ENCODE measurements around the gene FAM187B.
A peak's percentile ranks its signal among the peaks of the same experiment; 100 is the strongest.
"Not testable (repeated sequence)": the region's sequence is repeated elsewhere in the genome, so short reads cannot be mapped to it uniquely, and the experiment has no call there.

The FAM187B gene

GRCh38 chr19:35262101-35262761 lies 33.7 kb upstream of the FAM187B start:
- DNase-seq (ENCODE audit: low read depth in 2 of 2), result no peak

- no peak for DNase-seq (ENCODE audit: low read depth in 2 of 2)
Observed at GRCh38 chr19:35261356-35262100, 33.0 kb upstream of the FAM187B start.

- DNase-seq (ENCODE audit: low read depth in 2 of 2), result no peak
Observed at GRCh38 chr19:35260694-35261304, 32.3 kb upstream of the FAM187B start.

GRCh38 chr19:35257113-35257461 lies 28.5 kb upstream of the FAM187B start:
- DNase-seq (ENCODE audit: low read depth in 2 of 2), result no peak

GRCh38 chr19:35256566-35256965 lies 28.0 kb upstream of the FAM187B start:
- DNase-seq (ENCODE audit: low read depth in 2 of 2), result no peak

- DNase-seq (ENCODE audit: low read depth in 2 of 2), result no peak
Observed at GRCh38 chr19:35254341-35255297, 26.1 kb upstream of the FAM187B start.

GRCh38 chr19:35253316-35254286 lies 25.1 kb upstream of the FAM187B start:
- no peak for DNase-seq (ENCODE audit: low read depth in 2 of 2)

GRCh38 chr19:35251456-35251855 lies 22.9 kb upstream of the FAM187B start:
- DNase-seq (ENCODE audit: low read depth in 2 of 2), result no peak

- DNase-seq (ENCODE audit: low read depth in 2 of 2), result no peak
Observed at GRCh38 chr19:35249848-35250711, 21.5 kb upstream of the FAM187B start.

GRCh38 chr19:35249146-35249847 lies 20.8 kb upstream of the FAM187B start:
- DNase-seq (ENCODE audit: low read depth in 2 of 2), result no peak

GRCh38 chr19:35248310-35249145 lies 20.0 kb upstream of the FAM187B start, which contains the start of gene LSR:
Gene LSR (plus strand): TSS chr19:35249002. CDS start chr19:35249023, 21 bp downstream.
- DNase-seq (ENCODE audit: low read depth in 2 of 2), result peak; percentile 42 to 70

GRCh38 chr19:35247526-35248309 lies 19.2 kb upstream of the FAM187B start:
- DNase-seq (ENCODE audit: low read depth in 2 of 2), result peak in 1 of 2 donors; percentile 39

- DNase-seq (ENCODE audit: low read depth in 2 of 2), result no peak
Observed at GRCh38 chr19:35246466-35247092, 18.0 kb upstream of the FAM187B start.

- DNase-seq (ENCODE audit: low read depth in 2 of 2), result no peak
Observed at GRCh38 chr19:35241417-35241816, 12.9 kb upstream of the FAM187B start.

GRCh38 chr19:35240327-35240726 lies 11.8 kb upstream of the FAM187B start:
- no peak for DNase-seq (ENCODE audit: low read depth in 2 of 2)

GRCh38 chr19:35239597-35239996 lies 11.1 kb upstream of the FAM187B start:
- not testable (repeated sequence) for DNase-seq (ENCODE audit: low read depth in 2 of 2)

All from stimulated activated CD8-positive, alpha-beta memory T cell treated with anti-CD3 and anti-CD28 coated beads, Interleukin-2, amount 100 ng/mL, for 1 hour (primary cell).